ENCODE data around the gene FGD3.

GRCh38 chr9:92978345-92978875 lies 31.1 kb downstream of the FGD3 start:
- TF ChIP-seq POLR2A (IDR thresholded peaks at IDR 0.05; ENCODE audit: low read depth, low read length) (no peak), POLR2AphosphoS5 (IDR thresholded peaks at IDR 0.05; ENCODE audit: low read depth, low read length) (no peak), TAF1 (IDR thresholded peaks at IDR 0.05; ENCODE audit: borderline replicate concordance, low read depth, low read length) (no peak)
